Measurements from ENCODE around the gene FAAH.

The FAAH gene

DNA sequence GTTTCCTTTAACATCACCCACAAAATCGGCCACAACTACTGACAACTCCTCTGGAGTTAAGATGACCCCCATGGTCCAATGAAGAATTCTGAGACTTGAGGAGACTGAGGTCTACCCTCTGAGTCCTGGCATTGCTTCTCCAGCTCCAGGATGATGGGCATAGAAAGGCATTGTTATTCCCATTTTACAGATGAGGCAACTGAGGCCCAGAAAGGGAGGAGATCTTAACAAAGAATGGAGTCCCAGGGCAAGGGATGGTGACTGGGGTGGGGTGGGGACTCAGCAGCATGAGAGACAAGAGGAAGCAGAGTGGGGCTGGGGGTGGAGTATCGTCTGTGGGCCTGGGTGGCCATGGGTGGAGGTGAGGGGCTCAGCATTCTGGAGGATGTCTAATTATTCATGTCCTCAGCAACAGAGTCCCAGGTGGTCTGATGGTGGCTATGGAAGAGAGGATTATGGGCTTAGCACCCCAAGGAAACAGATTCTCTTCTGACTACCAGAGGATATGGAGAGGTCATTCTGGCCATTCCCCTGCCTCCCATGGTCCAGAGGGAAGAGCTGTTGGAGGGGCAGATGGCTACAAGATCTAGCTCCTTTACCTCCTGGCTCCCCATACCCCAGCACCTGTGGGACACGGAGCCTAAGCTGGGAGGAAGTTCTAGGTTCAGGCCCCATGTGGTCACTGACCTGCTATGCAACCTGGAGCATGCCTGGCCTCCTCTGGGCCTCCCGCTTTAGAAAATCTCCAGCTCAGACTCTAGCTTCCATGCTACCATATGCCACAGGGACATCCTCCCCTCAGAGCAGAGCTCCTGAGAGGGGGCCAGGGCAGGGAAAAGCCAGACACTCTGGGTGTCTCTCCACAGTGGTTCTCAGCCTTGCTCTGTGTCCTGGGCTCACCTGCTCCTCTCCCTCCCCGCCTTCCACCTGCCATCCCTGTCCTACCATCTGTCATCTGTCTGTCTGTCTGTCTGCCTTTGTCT is 58.1 kb downstream of the FAAH start:
- no peak for DNase-seq

DNA sequence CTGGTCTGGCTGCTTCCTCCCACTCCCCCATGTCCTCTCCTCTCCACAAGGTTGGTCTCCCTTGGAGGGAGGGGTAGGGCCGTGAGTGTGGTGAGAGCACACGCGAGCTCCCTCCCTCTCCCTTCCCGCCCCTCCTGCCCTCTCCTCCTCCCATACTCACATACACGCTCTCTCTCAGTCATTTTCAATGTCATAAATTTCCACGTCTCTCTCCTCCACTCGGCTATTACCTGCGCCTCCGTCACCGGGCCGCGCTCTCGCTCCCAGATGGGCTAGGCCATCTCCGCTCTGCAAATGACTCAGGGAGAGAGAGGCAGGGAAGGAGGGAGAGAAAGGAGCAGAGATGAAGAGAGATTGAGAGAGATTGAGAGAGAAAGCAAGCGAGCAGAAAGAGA is 58.8 kb downstream of the FAAH start:
- DNase-seq, result no peak

DNA sequence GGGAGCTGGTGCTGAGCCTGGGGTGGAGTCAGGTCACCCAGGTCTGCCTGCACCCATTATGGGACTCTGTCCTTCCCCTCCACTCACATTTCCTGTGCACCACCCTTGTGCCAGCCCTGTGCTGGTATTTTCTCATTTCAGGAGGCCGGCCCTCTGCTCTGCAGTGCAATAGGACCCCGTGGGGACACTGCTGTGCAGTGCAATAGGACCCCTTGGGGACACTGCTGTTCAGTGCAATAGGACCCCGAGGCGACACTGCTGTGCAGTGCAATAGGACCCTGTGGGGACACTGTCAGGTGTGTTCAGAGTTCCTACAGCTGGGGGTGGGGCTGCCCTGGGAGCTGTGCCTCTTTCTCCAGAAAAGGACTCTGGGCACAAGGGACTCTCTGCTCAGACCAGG is 59.3 kb downstream of the FAAH start:
- DNase-seq, result no peak

DNA sequence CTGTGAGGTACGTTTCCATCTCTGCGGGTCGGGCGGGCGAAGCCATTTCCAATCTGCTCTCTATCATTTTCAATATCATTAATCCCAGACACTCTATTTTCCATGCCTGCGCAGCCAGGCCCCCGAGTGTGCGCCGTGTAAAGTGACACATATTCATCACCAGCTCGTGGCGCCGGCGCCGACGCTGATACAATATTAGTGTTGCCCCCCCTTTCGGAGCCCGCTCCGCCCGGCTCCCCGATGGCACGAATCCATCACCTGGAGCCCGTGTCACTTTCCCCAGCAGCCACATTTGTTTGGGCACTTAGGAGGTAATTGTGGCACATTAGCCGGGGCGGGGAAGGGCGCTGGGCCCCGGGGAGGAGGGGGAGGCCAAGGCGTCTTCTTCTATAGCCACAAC is 61.8 kb downstream of the FAAH start:
- DNase-seq, result no peak

DNA sequence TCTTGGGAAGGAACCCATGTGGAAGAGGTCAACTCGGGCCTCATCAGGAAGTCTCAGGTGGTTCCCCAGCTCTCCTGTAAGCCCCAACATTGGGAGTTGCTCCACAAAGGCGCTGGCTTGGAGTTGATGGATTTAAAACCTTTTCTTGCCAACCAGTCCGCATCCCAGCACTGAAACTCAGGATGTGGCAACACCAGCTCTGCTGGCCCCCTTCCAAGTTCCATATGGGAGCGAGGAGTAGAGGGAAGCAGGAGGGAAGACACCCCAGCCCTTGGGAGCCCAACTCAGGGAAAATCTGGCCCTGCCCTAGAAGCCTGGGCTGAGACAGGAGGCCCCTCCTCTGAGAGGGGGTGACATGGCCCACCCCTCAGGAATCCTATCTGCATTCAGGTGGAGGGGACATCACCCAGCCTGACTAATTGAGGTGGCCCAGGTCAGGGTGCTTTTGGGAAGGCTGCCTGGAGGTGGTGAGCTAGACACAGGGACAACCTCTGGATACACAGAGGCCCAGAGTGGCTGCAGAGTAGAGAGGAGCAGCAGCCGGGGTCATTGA is 62.4 kb downstream of the FAAH start:
- DNase-seq, result no peak

DNA sequence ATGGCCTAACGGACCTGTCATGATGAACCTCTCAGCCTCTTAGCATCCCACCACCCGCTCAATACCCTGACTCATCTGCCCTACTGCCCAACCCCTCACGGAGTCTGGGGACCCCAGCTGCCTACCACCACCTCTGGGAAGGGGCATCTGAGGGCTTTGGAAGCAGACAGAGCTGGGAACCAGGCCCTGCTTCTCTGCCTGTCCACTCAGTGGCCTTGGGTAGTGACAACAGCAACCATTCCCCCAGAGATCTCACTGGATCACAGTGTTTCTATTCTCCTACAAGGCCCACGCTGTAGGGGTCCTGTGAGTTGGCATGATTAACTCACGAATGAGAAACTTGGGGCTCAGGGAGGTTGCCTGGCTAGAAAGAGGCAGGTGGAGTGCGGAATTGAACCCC is 63.1 kb downstream of the FAAH start:
- no peak for DNase-seq

DNA sequence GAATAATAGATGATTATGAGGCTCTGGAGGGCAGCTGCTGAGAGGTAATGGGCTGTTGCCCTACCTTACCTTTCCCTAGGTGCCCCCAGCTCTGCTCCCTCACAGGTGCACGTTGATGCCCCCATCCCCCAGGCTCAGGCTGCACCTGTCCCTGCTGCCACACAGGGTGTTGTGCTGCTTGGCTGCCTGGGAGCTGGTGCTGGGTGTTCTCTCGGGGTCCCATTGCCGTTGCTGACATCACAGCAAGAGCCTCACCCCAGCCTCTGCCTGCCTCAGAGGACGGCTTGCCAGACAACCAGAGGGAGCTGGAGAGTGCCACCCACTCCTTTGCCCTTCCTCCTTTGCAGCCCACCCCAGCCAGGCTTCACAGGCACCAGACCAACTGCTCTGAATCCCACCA is 64.1 kb downstream of the FAAH start:
- DNase-seq, result no peak

DNA sequence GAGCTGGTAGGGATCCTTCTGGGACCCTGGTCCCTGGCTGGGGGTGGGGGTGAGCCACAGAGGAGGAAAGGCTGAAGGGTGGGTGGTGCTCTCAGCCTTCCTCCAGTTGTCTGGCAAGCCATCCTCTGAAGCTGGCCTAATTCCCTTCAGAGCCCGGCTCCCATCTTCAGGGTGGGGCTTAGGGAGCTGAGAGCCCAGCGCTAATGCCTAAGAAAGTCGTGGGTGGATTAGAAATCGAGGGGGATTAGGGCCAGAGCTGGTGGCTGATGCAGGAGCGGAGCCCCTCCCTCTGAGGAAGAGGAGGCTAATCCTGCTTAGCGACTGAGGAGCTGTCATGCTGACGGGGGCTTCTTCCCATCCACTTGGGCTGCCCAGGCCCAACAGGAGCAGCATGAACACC is 64.7 kb downstream of the FAAH start:
- DNase-seq, result no peak

DNA sequence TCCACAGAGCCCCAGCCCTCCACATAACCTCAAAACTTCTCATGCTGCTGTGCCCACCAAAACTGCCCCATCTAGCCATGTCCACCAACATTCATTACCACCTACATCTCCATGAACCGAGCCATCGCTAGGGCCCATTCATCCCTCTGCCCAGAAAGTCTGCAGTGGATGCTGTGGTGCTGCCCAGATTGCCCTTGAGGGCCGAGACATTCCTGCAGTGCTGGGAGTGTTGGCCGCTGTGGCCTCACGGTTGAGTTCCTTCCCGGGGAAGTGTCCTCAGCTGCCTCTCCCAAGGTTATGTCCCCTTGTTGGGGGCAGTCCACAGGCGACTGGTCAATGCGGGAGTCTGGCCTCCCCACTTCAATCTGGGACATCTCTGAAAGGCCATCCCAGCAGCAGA is 65.2 kb downstream of the FAAH start:
- DNase-seq, result no peak

DNA sequence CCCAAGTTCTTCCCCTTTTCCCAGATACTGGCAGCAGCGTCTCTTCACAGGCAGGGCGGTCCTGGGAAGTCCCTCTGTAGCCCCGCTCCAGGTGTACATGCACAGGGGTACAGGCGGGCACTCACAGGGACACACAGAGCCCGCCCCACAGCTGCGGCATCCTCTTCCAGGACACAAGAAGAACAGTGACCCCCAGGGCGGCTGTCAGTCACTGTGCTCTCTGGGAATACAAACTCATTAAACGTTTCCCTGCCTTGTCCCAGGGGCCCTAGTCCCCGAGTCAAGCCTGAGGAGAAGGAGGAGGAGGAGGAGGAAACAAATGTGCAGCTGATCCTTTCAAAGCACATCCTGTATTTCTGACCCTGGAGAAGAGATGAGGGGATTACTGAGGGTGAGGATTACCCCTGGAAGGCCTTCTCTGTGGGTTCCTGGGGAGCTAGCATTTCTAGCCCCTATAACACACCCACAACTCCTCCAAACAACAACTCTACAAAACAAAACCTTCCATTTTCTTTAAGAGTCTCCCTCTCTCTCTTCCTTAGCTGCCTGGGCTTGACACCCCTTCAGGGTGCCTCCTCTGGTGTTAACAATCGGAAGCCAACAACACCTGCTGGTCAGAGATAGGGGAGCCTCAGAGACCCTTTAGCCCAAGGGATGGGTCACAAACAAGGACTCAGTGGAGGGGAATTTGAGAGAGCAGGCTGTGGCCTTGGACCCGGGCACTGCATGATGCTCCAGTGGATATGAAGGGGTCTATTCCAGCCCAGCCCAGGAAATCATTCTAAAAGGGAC is 67.1 kb downstream of the FAAH start:
- no peak for DNase-seq

DNA sequence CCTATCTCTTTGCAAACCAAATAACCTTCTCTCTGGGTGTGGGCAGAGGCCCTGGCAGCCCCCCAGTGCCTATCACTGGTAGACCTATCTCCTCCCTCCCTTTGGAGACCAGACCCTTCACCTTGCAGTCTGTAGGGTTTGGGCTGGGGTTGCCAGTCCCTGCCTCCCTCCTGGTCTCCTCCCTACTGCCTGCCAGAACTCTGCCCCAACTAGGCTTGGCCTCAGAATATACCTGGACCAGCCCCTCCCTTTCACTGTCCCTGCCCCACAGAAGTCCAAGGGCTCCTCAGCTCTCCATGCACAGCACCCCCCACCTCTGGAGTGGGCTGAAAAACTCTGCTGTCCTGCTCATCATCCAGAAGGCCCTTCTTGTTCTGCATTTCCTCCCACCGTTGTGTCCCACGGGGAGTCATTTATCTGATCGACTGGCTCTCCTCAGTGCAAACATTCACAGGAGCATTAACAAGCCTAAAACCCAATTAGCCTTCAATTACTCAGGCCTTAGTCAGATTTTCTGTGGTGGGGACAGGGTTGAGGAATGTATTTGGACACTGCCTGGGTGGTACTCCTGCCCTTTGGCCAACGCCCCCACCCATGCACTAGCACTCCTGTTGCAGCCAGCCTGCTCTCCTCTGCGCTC is 67.8 kb downstream of the FAAH start:
- DNase-seq, result no peak

Data from NCI-H1048 (cell line).